ENCODE results near the gene NME4.
A peak's percentile ranks its signal among the peaks of the same experiment; 100 is the strongest.

NME4 gene

GRCh38 chr16:425740-426114 lies 28.7 kb downstream of the NME4 start:
- H3K4me3 ChIP-seq (replicated peaks in 1 of 2; ENCODE audit: low read depth in 2 of 2, low read length in 2 of 2) = peak overlapping the region in 1 of 2 donors; percentile 75
- TF ChIP-seq CTCF (IDR thresholded peaks at IDR 0.05; ENCODE audit: low read depth, low read length) = no peak

GRCh38 chr16:426115-426905 lies 29.3 kb downstream of the NME4 start:
- no peak for TF ChIP-seq CTCF (IDR thresholded peaks at IDR 0.05; ENCODE audit: low read depth, low read length)
- peak overlapping the region; percentile 75 to 83 for H3K4me3 ChIP-seq (replicated peaks in 1 of 2; ENCODE audit: low read depth in 2 of 2, low read length in 2 of 2)
- peak; percentile 14 for DNase-seq (ENCODE audit: low read depth in 2 of 2)

More at GRCh38 chr16:425740-426114, 28.7 kb downstream of the NME4 start:
- no peak for DNase-seq (ENCODE audit: low read depth in 2 of 2)

- H3K4me3 ChIP-seq (replicated peaks in 1 of 2; ENCODE audit: low read depth in 2 of 2, low read length in 2 of 2) = peak overlapping the region; percentile 75 to 83
- DNase-seq (ENCODE audit: low read depth in 2 of 2) = no peak
- TF ChIP-seq CTCF (IDR thresholded peaks at IDR 0.05; ENCODE audit: low read depth, low read length) = no peak
These were observed 29.9 kb downstream of the NME4 start for GRCh38 chr16:426906-427249.

- peak in 1 of 2 donors; percentile 2 for DNase-seq (ENCODE audit: low read depth in 2 of 2)
- no peak for TF ChIP-seq CTCF (IDR thresholded peaks at IDR 0.05; ENCODE audit: low read depth, low read length)
- peak overlapping the region; percentile 75 to 83 for H3K4me3 ChIP-seq (replicated peaks in 1 of 2; ENCODE audit: low read depth in 2 of 2, low read length in 2 of 2)
These were observed 30.3 kb downstream of the NME4 start for GRCh38 chr16:427250-427649.

- TF ChIP-seq CTCF (IDR thresholded peaks at IDR 0.05; ENCODE audit: low read depth, low read length) = no peak
- no peak for DNase-seq (ENCODE audit: low read depth in 2 of 2)
- H3K4me3 ChIP-seq (replicated peaks in 1 of 2; ENCODE audit: low read depth in 2 of 2, low read length in 2 of 2) = no peak overlapping the region
These were observed 33.9 kb downstream of the NME4 start for GRCh38 chr16:430904-431303.

GRCh38 chr16:440627-441026 lies 43.6 kb downstream of the NME4 start:
- TF ChIP-seq CTCF (IDR thresholded peaks at IDR 0.05; ENCODE audit: low read depth, low read length) = no peak
- H3K4me3 ChIP-seq (replicated peaks in 1 of 2; ENCODE audit: low read depth in 2 of 2, low read length in 2 of 2) = no peak overlapping the region
- DNase-seq (ENCODE audit: low read depth in 2 of 2) = no peak

- no peak for TF ChIP-seq CTCF (IDR thresholded peaks at IDR 0.05; ENCODE audit: low read depth, low read length)
- no peak overlapping the region for H3K4me3 ChIP-seq (replicated peaks in 1 of 2; ENCODE audit: low read depth in 2 of 2, low read length in 2 of 2)
- no peak for DNase-seq (ENCODE audit: low read depth in 2 of 2)
These were observed 44.4 kb downstream of the NME4 start for GRCh38 chr16:441447-441846.
